Tibial artery (tissue), 4 donors: ENCODE results near the gene PTPRD.
A peak's percentile ranks its signal among the peaks of the same experiment; 100 is the strongest.

Experiments
- DNase-seq, 2 donors: peaks; one replicate each; pipeline ENCODE4 v3.0.0-alpha.2; 2019
- H3K27ac ChIP-seq, 2 donors: fragments of 200-600 bp; sonication (generic) in 1 of 2; 1 replicate in 1 of 2; 2 replicates in 1 of 2; pipeline ENCODE4 v1.5.1; 2018 to 2019; ENCODE audit warnings: mild to moderate bottlenecking in 1 of 2
- H3K27me3 ChIP-seq, 2 donors: fragments of 200-600 bp; sonication (generic) in 1 of 2; one replicate each; pipeline versions ENCODE4 v1.5.1 to v1.6.0; 2016 to 2019
- H3K36me3 ChIP-seq, 3 donors: fragments of 200-600 bp; sonication (generic) in 2 of 3; one replicate each; pipeline ENCODE4 v1.5.1; 2016 to 2019; ENCODE audit warnings: mild to moderate bottlenecking in 2 of 3
- H3K4me1 ChIP-seq, 4 donors: fragments of 200-600 bp; sonication (generic) in 2 of 4; 1 replicate in 3 of 4; 2 replicates in 1 of 4; pipeline ENCODE4 v1.5.1; 2016 to 2019
- H3K4me3 ChIP-seq, 2 donors: fragments of 200-600 bp; sonication (generic) in 1 of 2; 1 replicate in 1 of 2; 2 replicates in 1 of 2; pipeline ENCODE4 v1.5.1; 2018 to 2019; ENCODE audit warnings: mild to moderate bottlenecking in 2 of 2
- H3K9me3 ChIP-seq, 3 donors: fragments of 200-600 bp; sonication (generic) in 1 of 3; one replicate each; pipeline ENCODE4 v1.5.1; 2016 to 2019
- intact Hi-C: fragments of 100-400 bp; cut with DNase I; formaldehyde crosslinking; loops from one replicate; pipeline ENCODE4 v1.15.0; 2023; ENCODE audit warnings: low total_unique reads
- TF ChIP-seq, protein P1 (sequence below), 2 experiments: fragments of 200-600 bp in 1 of 2; fragments of 450-650 bp in 1 of 2; IDR thresholded peaks; one replicate each; pipeline ENCODE4 v1.5.1; 2017 to 2019; ENCODE audit warnings: antibody characterized with exemption in 2 of 2, mild to moderate bottlenecking in 1 of 2, moderate library complexity in 1 of 2

Gene PTPRD

DNA sequence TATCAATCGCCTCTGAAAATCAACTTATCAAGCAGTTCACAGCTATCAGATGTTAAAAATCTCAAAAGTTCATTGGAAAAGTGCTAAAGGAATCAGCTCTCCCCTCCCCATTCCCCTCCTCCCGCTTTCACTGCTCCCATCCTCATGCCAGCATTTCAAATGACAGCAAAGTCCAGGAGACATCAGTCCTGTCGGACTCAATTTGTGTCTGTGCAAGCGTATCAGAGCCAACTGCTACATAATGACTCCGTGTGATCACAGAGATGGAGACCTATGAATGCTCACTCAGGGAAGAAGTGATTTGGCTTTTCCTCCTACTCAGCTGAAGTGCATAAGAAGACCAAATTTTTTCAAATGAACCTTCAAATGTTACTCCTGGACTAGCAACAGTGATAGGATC, 1876.0 kb downstream of the PTPRD start:
- H3K27ac ChIP-seq, result no peak overlapping the region
- H3K27me3 ChIP-seq, result no peaks in the 10 kb centered on the region
- DNase-seq, result no peak
- no peaks in the 10 kb centered on the region for H3K9me3 ChIP-seq
- TF ChIP-seq, protein P1, sequence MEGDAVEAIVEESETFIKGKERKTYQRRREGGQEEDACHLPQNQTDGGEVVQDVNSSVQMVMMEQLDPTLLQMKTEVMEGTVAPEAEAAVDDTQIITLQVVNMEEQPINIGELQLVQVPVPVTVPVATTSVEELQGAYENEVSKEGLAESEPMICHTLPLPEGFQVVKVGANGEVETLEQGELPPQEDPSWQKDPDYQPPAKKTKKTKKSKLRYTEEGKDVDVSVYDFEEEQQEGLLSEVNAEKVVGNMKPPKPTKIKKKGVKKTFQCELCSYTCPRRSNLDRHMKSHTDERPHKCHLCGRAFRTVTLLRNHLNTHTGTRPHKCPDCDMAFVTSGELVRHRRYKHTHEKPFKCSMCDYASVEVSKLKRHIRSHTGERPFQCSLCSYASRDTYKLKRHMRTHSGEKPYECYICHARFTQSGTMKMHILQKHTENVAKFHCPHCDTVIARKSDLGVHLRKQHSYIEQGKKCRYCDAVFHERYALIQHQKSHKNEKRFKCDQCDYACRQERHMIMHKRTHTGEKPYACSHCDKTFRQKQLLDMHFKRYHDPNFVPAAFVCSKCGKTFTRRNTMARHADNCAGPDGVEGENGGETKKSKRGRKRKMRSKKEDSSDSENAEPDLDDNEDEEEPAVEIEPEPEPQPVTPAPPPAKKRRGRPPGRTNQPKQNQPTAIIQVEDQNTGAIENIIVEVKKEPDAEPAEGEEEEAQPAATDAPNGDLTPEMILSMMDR (IDR thresholded peaks at IDR 0.05), result no peak
- no peaks in the 10 kb centered on the region for H3K36me3 ChIP-seq
- H3K4me3 ChIP-seq, result no peak overlapping the region
- H3K4me1 ChIP-seq, result peaks cover 0 to 12% (median 4%) of the 10 kb centered on the region in 4 donors
- intact Hi-C loops, result no loop called here

DNA sequence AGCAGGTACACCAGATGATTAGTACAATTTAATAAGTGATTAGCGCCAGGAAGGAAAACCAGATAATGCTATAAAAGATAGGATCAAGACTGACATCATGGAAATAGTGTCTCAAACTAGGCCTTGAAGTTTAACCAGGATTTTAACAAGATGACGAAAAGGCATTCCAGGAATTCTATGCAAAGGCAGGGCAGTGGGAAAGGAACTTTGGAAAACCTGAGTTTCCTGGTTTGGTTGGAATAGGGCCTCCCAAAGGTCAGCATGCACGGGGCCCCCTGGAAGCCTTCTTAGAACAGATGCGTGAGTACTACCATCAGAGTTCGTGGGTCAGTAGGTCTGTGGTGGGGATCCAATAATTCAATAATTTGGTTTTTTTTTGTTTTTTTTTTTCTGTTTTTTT, 1878.0 kb downstream of the PTPRD start:
- Histone ChIP-seq H3K4me1 (peaks cover 0 to 12% (median 4%) of the 10 kb centered on the region in 4 donors), H3K4me3 (no peak overlapping the region), H3K36me3 (no peaks in the 10 kb centered on the region), H3K27me3 (no peaks in the 10 kb centered on the region), H3K27ac (no peak overlapping the region), H3K9me3 (no peaks in the 10 kb centered on the region)
- TF ChIP-seq, protein P1 (IDR thresholded peaks at IDR 0.05), result no peak
- intact Hi-C loops, result no loop called here
- no peak for DNase-seq

DNA sequence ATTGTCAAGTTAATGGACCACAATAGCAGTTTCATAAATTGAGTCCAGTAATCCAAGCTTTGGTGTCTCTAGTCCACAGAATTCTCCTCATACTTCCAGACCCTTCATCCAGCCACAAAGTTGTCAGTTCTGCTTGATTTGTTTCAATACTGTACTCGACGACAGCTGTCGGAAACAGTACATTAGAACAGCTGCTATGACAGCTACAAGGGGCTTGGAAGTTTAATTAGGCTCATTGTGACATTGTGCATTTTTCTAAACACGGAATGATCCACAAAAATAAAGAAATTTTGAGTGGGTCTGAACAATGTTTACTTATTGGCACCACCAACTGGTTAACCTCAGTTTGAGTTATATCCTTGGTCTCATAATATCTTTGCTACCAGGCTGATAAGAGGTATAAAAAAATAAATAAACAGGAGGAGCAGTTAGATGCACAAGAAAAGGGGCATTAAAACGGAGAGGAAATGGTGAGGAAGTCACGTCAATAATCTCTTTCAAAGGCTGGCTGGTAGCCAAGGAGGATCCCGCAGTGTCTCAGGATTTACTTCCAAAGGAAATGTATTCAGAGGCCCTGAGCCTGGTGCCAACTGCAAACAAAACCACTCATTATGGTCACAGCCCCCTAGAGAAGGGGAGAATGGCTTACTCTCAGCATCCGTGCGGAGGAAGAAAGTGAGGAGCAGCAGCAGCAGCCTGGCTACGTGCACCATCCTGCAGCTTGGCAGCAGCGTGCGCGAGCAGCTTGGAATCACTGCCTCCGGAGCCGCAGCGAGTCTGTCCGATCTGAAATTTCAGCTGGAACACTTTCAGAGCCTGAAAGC, 1879.5 kb downstream of the PTPRD start:
- TF ChIP-seq, protein P1 (IDR thresholded peaks at IDR 0.05), result no peak
- Histone ChIP-seq H3K4me3 (peak overlapping the region; percentile 32 to 41), H3K27me3 (no peaks in the 10 kb centered on the region), H3K9me3 (no peaks in the 10 kb centered on the region), H3K4me1 (peaks cover 0 to 12% (median 4%) of the 10 kb centered on the region in 4 donors), H3K27ac (no peak overlapping the region), H3K36me3 (no peaks in the 10 kb centered on the region)
- intact Hi-C loops, result no loop called here
- peak in 1 of 2 donors; percentile 37 for DNase-seq

DNA sequence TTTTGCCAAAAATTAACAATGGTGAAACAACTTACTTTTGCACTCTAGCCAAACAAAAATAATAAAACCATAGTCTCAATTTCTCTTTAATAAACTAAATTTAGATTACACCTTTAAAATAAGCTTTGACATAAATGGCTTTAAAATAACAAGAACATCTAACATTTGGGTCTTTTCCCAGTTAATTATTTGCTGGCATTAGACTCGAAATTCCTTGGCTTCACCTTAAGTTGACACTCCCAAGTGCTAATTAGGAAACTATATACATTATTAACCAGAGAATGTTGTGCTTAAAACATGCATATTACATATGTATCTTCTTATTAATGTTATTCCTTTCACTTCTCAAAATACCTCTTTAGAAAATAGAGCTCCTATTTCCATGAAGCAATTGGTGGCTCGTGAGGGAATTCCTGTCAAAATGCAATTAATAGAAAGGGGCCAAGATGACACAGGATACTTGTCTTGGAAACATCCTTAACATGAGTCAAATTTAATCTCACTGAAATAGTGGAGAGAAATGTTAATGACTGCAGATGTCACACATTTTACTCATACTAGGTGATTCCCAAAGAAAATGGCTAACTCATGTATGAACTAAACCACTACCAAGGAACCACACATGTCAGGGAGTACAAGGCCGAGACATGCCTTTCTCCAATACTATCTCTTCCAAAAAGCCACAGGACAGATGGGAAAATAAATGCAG, 1880.3 kb downstream of the PTPRD start:
- TF ChIP-seq, protein P1 (IDR thresholded peaks at IDR 0.05), result no peak
- Histone ChIP-seq H3K4me1 (peaks cover 0 to 12% (median 4%) of the 10 kb centered on the region in 4 donors), H3K27ac (no peak overlapping the region), H3K4me3 (no peak overlapping the region), H3K27me3 (no peaks in the 10 kb centered on the region), H3K36me3 (no peaks in the 10 kb centered on the region), H3K9me3 (no peaks in the 10 kb centered on the region)
- intact Hi-C loops, result no loop called here
- no peak for DNase-seq

DNA sequence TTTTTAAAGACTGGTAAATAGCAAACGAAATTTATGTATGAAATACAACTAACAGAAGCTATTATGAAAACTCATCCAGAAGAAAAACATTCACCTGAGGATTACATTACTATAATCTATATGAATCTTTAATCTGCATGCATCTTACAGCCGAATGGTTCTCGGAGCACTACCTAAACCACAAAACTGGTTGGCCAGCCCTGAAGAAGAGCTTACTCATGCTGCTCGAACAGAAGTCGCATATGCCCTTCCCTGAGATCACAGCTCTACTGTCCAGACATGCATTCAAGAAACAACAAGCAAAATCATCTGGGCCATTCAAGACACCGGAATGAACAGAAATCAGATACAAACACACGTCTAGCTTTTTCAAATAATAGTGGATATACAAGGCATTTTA, 1882.2 kb downstream of the PTPRD start:
- H3K27ac ChIP-seq, result no peak overlapping the region
- intact Hi-C loops, result no loop called here
- no peaks in the 10 kb centered on the region for H3K27me3 ChIP-seq
- DNase-seq, result no peak
- H3K36me3 ChIP-seq, result no peaks in the 10 kb centered on the region
- H3K4me3 ChIP-seq, result no peak overlapping the region
- no peaks in the 10 kb centered on the region for H3K9me3 ChIP-seq
- TF ChIP-seq, protein P1 (IDR thresholded peaks at IDR 0.05), result no peak
- H3K4me1 ChIP-seq, result peaks cover 0 to 12% (median 4%) of the 10 kb centered on the region in 4 donors
